Naive thymus-derived CD4-positive, alpha-beta T cell (primary cell): ENCODE measurements around the gene DGKZ. TPM values are rescaled to one million over a fixed set of nuclear protein-coding genes. Genes with fewer than 3 reads are reported as not detected.
A peak's percentile ranks its signal among the peaks of the same experiment; 100 is the strongest.

Source experiments
- ATAC-seq: fragments of 150-1000 bp; cut with Tn5 transposase; 2 replicates; pipeline ENCODE4 v1.10.0; 2021; ENCODE audit warnings: mild to moderate bottlenecking, moderate library complexity
- CTCF ChIA-PET: fragments of 350-600 bp; sonication (Branson Sonifier 250); formaldehyde crosslinking; loops from one replicate; lab custom pipeline; 2021; ENCODE audit warnings: antibody characterized with exemption; lab: Charles Lee
- POLR2A ChIA-PET: fragments of 350-600 bp; sonication (Branson Sonifier 250); formaldehyde crosslinking; loops from one replicate; lab custom pipeline; 2021; ENCODE audit warnings: antibody characterized with exemption, inconsistent platforms; lab: Charles Lee
- DNase-seq, 9 donors: peaks; one replicate each; pipeline versions ENCODE4 v3.0.0 to v3.0.0-alpha.2; 2020 to 2022; ENCODE audit warnings: mixed read lengths in 1 of 9
- H3K27ac ChIP-seq: one replicate; pipeline ENCODE4 v1.7.0; 2013; ENCODE audit warnings: mild to moderate bottlenecking, low read depth, low read length, moderate library complexity
- H3K27me3 ChIP-seq, 2 donors: one replicate each; pipeline ENCODE4 v1.7.0; 2013; ENCODE audit warnings: low read length in 2 of 2, mild to moderate bottlenecking in 2 of 2, moderate library complexity in 2 of 2; ENCODE audit not compliant: control insufficient read depth in 2 of 2, insufficient read depth in 2 of 2
- H3K36me3 ChIP-seq, 3 experiments: 1 replicate in 2 of 3; 2 replicates in 1 of 3; pipeline ENCODE4 v1.7.0; 2013; ENCODE audit warnings: low read length in 3 of 3, mild to moderate bottlenecking in 3 of 3, moderate library complexity in 1 of 3; ENCODE audit not compliant: insufficient read depth in 3 of 3, control insufficient read depth in 2 of 3
- H3K4me1 ChIP-seq, 2 donors: one replicate each; pipeline ENCODE4 v1.7.0; 2013; ENCODE audit warnings: low read length in 2 of 2, mild to moderate bottlenecking in 2 of 2, moderate library complexity in 1 of 2; ENCODE audit not compliant: control insufficient read depth in 2 of 2, insufficient read depth in 2 of 2
- H3K4me3 ChIP-seq: 2 replicates; pipeline ENCODE4 v1.7.0; 2013; ENCODE audit warnings: mild to moderate bottlenecking, low read length
- H3K9me3 ChIP-seq, 3 experiments: 1 replicate in 2 of 3; 2 replicates in 1 of 3; pipeline ENCODE4 v1.7.0; 2013; ENCODE audit warnings: low read length in 3 of 3; ENCODE audit not compliant: control insufficient read depth in 2 of 3
- H3K27ac Mint-ChIP-seq, 9 donors: one replicate each; pipeline ENCODE4 v1.8.0; 2020 to 2022; ENCODE audit warnings: mixed read lengths in 9 of 9, mild to moderate bottlenecking in 8 of 9, moderate library complexity in 5 of 9, inconsistent platforms in 2 of 9
- H3K27me3 Mint-ChIP-seq, 5 donors: one replicate each; pipeline ENCODE4 v1.8.0; 2021 to 2022; ENCODE audit warnings: mixed read lengths in 5 of 5, mild to moderate bottlenecking in 1 of 5
- H3K36me3 Mint-ChIP-seq, 5 donors: one replicate each; pipeline ENCODE4 v1.8.0; 2020 to 2022; ENCODE audit warnings: mixed read lengths in 5 of 5, mild to moderate bottlenecking in 3 of 5, inconsistent platforms in 1 of 5
- H3K4me1 Mint-ChIP-seq, 7 donors: one replicate each; pipeline ENCODE4 v1.8.0; 2020 to 2022; ENCODE audit warnings: mixed read lengths in 7 of 7, mild to moderate bottlenecking in 3 of 7, inconsistent platforms in 1 of 7
- H3K4me3 Mint-ChIP-seq, 10 donors: one replicate each; pipeline ENCODE4 v1.8.0; 2020 to 2022; ENCODE audit warnings: mild to moderate bottlenecking in 10 of 10, mixed read lengths in 10 of 10, moderate library complexity in 6 of 10, inconsistent platforms in 2 of 10
- H3K9me3 Mint-ChIP-seq, 11 donors: one replicate each; pipeline ENCODE4 v1.8.0; 2020 to 2022; ENCODE audit warnings: mixed read lengths in 11 of 11, mild to moderate bottlenecking in 4 of 11, inconsistent platforms in 1 of 11, moderate library complexity in 1 of 11
- intact Hi-C, 2 donors: fragments of 100-400 bp; cut with micrococcal nuclease; formaldehyde crosslinking; loops; one replicate each; pipeline ENCODE4 v1.15.1; 2023
- polyA plus RNA-seq, 2 donors: library from polyadenylated mRNA; unstranded; fragments of 300-500 nt; fragmentation: Illumina TruSeq; gene quantifications; one replicate each; pipeline ENCODE4 v1.2.3, GENCODE V29; 2021
- total RNA-seq, 6 experiments: library from RNA in 5 of 6; stranded (reverse) in 5 of 6; gene quantifications; 1 replicate in 5 of 6; 2 replicates in 1 of 6; pipeline ENCODE4 v1.2.3 and lab custom pipeline; 2021 to 2026

DGKZ gene
- total and polyA plus RNA-seq, 7 experiments from 2014 or later: 41.5 to 291 (median 261) TPM

GRCh38 chr11:46380340-46381047 lies 33.2 kb downstream of the DGKZ start:
- H3K36me3 Mint-ChIP-seq: peaks cover 0 to 18% (median 6%) of the 10 kb centered on the region in 5 donors
- H3K27me3 Mint-ChIP-seq: peaks cover 0 to 22% (median 7%) of the 10 kb centered on the region in 5 donors
- peak in 5 of 9 donors; percentile 29 to 76 (median 44) for DNase-seq
- H3K9me3 ChIP-seq: no peaks in the 10 kb centered on the region
- intact Hi-C loops: loop anchor here (5.0 to 10.0 kb wide), 2 partner anchors 33 to 294 kb away; partner anchors contain the start of gene DGKZ (in 1 of the 2)
- ChIA-PET POLR2A (interaction anchor here (2.2 kb wide), 1 partner anchor 32 kb away, joined by 9 read pairs; no protein-coding TSS in a partner anchor), CTCF (no interaction called here)
- peaks cover 0 to 13% (median 10%) of the 10 kb centered on the region in 7 donors for H3K4me1 Mint-ChIP-seq
- H3K27ac ChIP-seq: peak overlapping the region; percentile 75
- peak overlapping the region in 8 of 9 donors; percentile 63 to 88 (median 78) for H3K27ac Mint-ChIP-seq
- peak overlapping the region; percentile 68 to 87 (median 79) for H3K4me3 Mint-ChIP-seq
- H3K4me1 ChIP-seq: peaks cover 8% of the 10 kb centered on the region in 2 donors
- peaks cover 0 to 4% (median 0%) of the 10 kb centered on the region in 11 donors for H3K9me3 Mint-ChIP-seq
- H3K36me3 ChIP-seq: peaks cover 0 to 34% (median 2%) of the 10 kb centered on the region in 3 experiments
- peak overlapping the region; percentile 67 for H3K4me3 ChIP-seq
- ATAC-seq: peak; percentile 57
- peaks cover 0 to 4% of the 10 kb centered on the region in 2 donors for H3K27me3 ChIP-seq

- peaks cover 8% of the 10 kb centered on the region in 2 donors for H3K4me1 ChIP-seq
- ChIA-PET POLR2A (interaction anchor here (1.0 kb wide), 1 partner anchor 33 kb away, joined by 3 read pairs; the partner anchor contains the start of gene DGKZ), CTCF (no interaction called here)
- DNase-seq (peak in 1 of 9 donors; percentile 46), ATAC-seq (peak; percentile 15)
- Mint-ChIP-seq H3K9me3 (peaks cover 0 to 4% (median 0%) of the 10 kb centered on the region in 11 donors), H3K4me1 (peaks cover 4 to 13% (median 10%) of the 10 kb centered on the region in 7 donors), H3K27ac (peak within 1 kb of the TSS in 5 of 9 donors; percentile 63 to 82 (median 75)), H3K27me3 (peaks cover 6 to 28% (median 13%) of the 10 kb centered on the region in 5 donors), H3K4me3 (peak within 1 kb of the TSS; percentile 74 to 87 (median 80)), H3K36me3 (peaks cover 0 to 18% (median 6%) of the 10 kb centered on the region in 5 donors)
- H3K27me3 ChIP-seq: peaks cover 0 to 4% of the 10 kb centered on the region in 2 donors
- H3K27ac ChIP-seq: peak within 1 kb of the TSS; percentile 75
- H3K4me3 ChIP-seq: peak within 1 kb of the TSS; percentile 67
- intact Hi-C loops: loop anchor here (5.0 to 10.0 kb wide), 2 partner anchors 34 to 294 kb away; partner anchors contain the start of gene DGKZ (in 1 of the 2)
- no peaks in the 10 kb centered on the region for H3K9me3 ChIP-seq
- peaks cover 0 to 26% (median 0%) of the 10 kb centered on the region in 3 experiments for H3K36me3 ChIP-seq
Observed at GRCh38 chr11:46381048-46381818, 34.0 kb downstream of the DGKZ start, which contains the start of gene MDK. MDK (plus strand) TSS chr11:46381669; CDS start chr11:46382058, 389 bp downstream.

GRCh38 chr11:46381819-46382645 lies 34.8 kb downstream of the DGKZ start:
- H3K27ac ChIP-seq: peak overlapping the region; percentile 44
- H3K9me3 ChIP-seq: no peaks in the 10 kb centered on the region
- peak overlapping the region in 2 of 9 donors; percentile 9 to 24 for H3K27ac Mint-ChIP-seq
- peak overlapping the region; percentile 47 for H3K4me3 ChIP-seq
- H3K4me1 ChIP-seq: peaks cover 8% of the 10 kb centered on the region in 2 donors
- H3K36me3 ChIP-seq: peaks cover 0 to 18% (median 0%) of the 10 kb centered on the region in 3 experiments
- ATAC-seq (no peak), DNase-seq (peak in 1 of 9 donors; percentile 49)
- peaks cover 0 to 4% (median 0%) of the 10 kb centered on the region in 11 donors for H3K9me3 Mint-ChIP-seq
- POLR2A ChIA-PET: interaction anchor here (1.0 kb wide), 1 partner anchor 34 kb away, joined by 3 read pairs; the partner anchor contains the start of gene DGKZ
- H3K36me3 Mint-ChIP-seq: peaks cover 0 to 17% (median 6%) of the 10 kb centered on the region in 5 donors
- peaks cover 4 to 13% (median 10%) of the 10 kb centered on the region in 7 donors for H3K4me1 Mint-ChIP-seq
- intact Hi-C loops: loop anchor here (5.0 to 10.0 kb wide), 2 partner anchors 35 to 293 kb away; partner anchors contain the start of gene DGKZ (in 1 of the 2)
- CTCF ChIA-PET: no interaction called here
- peaks cover 14 to 36% (median 20%) of the 10 kb centered on the region in 5 donors for H3K27me3 Mint-ChIP-seq
- peak overlapping the region; percentile 71 to 87 (median 78) for H3K4me3 Mint-ChIP-seq
- H3K27me3 ChIP-seq: peaks cover 0 to 4% of the 10 kb centered on the region in 2 donors

GRCh38 chr11:46382646-46383403 lies 35.6 kb downstream of the DGKZ start:
- Mint-ChIP-seq H3K27me3 (peaks cover 19 to 41% (median 26%) of the 10 kb centered on the region in 5 donors), H3K4me1 (peaks cover 4 to 16% (median 11%) of the 10 kb centered on the region in 7 donors), H3K9me3 (peaks cover 0 to 2% (median 0%) of the 10 kb centered on the region in 11 donors), H3K4me3 (peak overlapping the region; percentile 21 to 87 (median 70)), H3K36me3 (peaks cover 0 to 9% (median 2%) of the 10 kb centered on the region in 5 donors), H3K27ac (no peak overlapping the region)
- Histone ChIP-seq H3K27me3 (peaks cover 0 to 4% of the 10 kb centered on the region in 2 donors), H3K4me3 (peak overlapping the region; percentile 47), H3K9me3 (no peaks in the 10 kb centered on the region), H3K27ac (no peak overlapping the region), H3K36me3 (peaks cover 0 to 10% (median 0%) of the 10 kb centered on the region in 3 experiments), H3K4me1 (peaks cover 8% of the 10 kb centered on the region in 2 donors)
- CTCF ChIA-PET: interaction anchor here (0.5 to 1.2 kb wide), 2 partner anchors 31 to 211 kb away, joined by 3 to 6 read pairs; no protein-coding TSS in a partner anchor
- intact Hi-C loops: loop anchor here (5.0 to 10.0 kb wide), 2 partner anchors 36 to 292 kb away; partner anchors contain the start of gene DGKZ (in 1 of the 2)
- DNase-seq (no peak), ATAC-seq (no peak)
- POLR2A ChIA-PET: interaction anchor here (0.9 kb wide), 1 partner anchor 9 kb away, joined by 3 read pairs; the partner anchor contains the start of gene CHRM4

GRCh38 chr11:46383404-46383758 lies 36.1 kb downstream of the DGKZ start:
- H3K27ac Mint-ChIP-seq: peak overlapping the region in 1 of 9 donors; percentile 21
- peaks cover 4 to 21% (median 16%) of the 10 kb centered on the region in 7 donors for H3K4me1 Mint-ChIP-seq
- H3K4me3 Mint-ChIP-seq: peak overlapping the region in 7 of 10 donors; percentile 21 to 87 (median 34)
- peaks cover 8% of the 10 kb centered on the region in 2 donors for H3K4me1 ChIP-seq
- no peak overlapping the region for H3K27ac ChIP-seq
- no peak for DNase-seq
- H3K27me3 ChIP-seq: peaks cover 0 to 4% of the 10 kb centered on the region in 2 donors
- H3K9me3 Mint-ChIP-seq: peaks cover 0 to 2% (median 0%) of the 10 kb centered on the region in 11 donors
- H3K9me3 ChIP-seq: no peaks in the 10 kb centered on the region
- H3K4me3 ChIP-seq: no peak overlapping the region
- intact Hi-C loops: loop anchor here (5.0 to 10.0 kb wide), 2 partner anchors 36 to 291 kb away; partner anchors contain the start of gene DGKZ (in 1 of the 2)
- peaks cover 0 to 5% (median 0%) of the 10 kb centered on the region in 5 donors for H3K36me3 Mint-ChIP-seq
- H3K27me3 Mint-ChIP-seq: peaks cover 24 to 47% (median 32%) of the 10 kb centered on the region in 5 donors
- ATAC-seq: no peak
- H3K36me3 ChIP-seq: peaks cover 0 to 5% (median 0%) of the 10 kb centered on the region in 3 experiments
- POLR2A ChIA-PET: interaction anchor here (0.9 kb wide), 1 partner anchor 8 kb away, joined by 3 read pairs; the partner anchor contains the start of gene CHRM4
- CTCF ChIA-PET: interaction anchor here (0.5 to 1.2 kb wide), 3 partner anchors 31 to 211 kb away, joined by 3 to 6 read pairs (median 3); no protein-coding TSS in a partner anchor
